Measurements from ENCODE around the gene PPM1F. TPM values are rescaled to one million over a fixed set of nuclear protein-coding genes. Genes with fewer than 3 reads are reported as not detected.
"Not testable (repeated sequence)": the region's sequence is repeated elsewhere in the genome, so short reads cannot be mapped to it uniquely, and the experiment has no call there.

PPM1F gene
- polyA plus RNA-seq, 5 donors: 37.2 to 61.4 (median 47.4) TPM

GRCh38 chr22:21922370-21923162, 30.1 kb downstream of the PPM1F start:
- DNase-seq: no peak

DNA sequence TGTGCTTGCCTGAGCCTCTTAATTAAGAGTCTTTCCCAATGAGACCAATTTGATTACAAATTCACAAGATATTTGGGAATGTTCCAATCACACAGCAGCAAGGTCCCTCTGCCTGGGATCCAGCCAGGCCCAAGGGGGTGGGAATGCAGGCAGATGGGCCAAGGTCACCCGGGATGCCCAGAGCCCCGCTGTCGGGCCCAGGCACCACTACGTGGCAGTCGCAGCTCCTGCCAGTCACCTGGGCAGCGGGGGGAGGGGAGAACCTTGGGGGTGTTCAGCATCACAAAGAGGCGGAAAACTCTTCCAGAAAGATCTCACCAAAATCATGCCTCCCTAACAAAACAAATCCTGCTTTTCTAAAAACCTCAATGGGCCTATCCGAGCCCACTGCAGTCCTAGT, 30.9 kb downstream of the PPM1F start:
- no peak for DNase-seq

- no peak for DNase-seq
Observed at GRCh38 chr22:21921184-21921721, 31.4 kb downstream of the PPM1F start.

DNA sequence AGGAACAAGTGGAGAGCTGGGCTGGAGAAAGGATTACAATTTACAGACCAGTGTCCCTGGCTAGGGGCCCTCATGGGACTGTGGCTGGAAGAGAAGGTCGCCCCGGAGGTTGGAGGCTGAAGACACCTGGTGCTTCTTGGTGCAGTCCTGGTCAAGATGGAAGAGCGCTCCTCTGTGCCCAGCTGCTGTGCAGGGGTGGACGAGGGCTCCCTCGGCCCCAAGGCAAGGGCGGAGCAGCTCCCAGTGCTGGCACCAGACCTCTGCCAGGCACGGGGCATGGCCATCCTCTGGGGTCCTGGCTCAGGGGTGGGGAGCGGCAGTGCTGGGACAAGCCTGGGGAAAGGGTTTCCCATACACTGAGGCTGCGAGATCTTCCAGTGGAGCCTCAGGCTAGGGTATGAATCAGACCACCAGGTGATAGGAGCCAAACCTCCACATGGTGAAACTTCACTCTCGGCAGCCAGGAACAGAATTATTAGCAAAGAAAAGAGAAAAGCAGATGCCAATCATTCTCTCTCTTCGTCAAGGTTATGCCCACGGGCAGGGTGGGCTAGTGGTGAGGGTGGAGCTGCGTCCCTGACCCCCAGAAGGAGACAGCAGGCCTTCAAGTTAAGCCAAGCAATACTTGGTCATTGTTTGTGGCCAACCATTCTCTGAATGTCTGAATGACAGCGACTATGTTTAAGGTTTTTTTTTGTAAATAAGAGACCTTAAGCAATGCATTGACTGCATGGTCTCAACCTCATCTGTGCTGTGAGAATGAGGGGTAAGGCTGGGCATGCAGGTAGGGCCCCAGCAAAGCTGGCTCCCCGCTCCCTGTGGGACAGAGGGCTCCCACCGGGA, 32.1 kb downstream of the PPM1F start:
- DNase-seq: no peak

DNA sequence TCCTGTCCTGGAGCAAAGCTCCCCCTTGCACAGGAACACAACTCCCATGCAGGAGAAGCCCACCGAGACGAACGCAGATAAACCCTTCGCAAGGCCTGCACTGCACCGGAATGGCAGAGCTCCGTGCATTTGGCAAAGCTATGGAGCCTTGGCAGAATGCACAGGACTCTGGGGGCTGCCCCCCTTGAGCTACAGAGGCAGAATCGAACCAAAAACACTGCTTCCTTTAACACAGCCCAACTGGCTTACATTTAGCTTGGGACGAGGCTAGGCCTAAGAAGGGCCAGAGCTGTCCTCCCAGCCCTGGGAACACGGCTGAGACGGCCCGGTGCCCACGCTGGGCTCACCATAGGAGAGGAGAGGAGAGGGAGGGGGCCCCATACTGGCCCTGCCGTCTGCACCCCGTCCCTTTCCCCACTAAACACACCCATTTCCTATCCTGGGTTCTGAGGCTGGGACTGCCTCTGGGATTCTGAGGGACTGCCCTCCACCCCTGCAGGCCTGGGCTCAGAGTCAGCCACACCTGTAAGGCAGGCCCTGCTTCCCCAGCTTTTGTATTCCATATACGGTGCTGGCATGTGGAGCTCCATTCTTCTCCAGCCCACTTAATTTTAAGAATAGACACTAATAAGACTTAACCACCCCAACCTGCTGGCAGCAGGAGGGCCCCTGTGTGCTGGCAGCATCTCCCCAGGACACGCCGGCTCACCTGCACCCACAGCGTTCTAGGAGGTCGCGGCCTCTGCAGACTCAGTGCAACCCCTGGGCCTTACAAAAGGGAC, 32.9 kb downstream of the PPM1F start:
- DNase-seq: no peak

DNA sequence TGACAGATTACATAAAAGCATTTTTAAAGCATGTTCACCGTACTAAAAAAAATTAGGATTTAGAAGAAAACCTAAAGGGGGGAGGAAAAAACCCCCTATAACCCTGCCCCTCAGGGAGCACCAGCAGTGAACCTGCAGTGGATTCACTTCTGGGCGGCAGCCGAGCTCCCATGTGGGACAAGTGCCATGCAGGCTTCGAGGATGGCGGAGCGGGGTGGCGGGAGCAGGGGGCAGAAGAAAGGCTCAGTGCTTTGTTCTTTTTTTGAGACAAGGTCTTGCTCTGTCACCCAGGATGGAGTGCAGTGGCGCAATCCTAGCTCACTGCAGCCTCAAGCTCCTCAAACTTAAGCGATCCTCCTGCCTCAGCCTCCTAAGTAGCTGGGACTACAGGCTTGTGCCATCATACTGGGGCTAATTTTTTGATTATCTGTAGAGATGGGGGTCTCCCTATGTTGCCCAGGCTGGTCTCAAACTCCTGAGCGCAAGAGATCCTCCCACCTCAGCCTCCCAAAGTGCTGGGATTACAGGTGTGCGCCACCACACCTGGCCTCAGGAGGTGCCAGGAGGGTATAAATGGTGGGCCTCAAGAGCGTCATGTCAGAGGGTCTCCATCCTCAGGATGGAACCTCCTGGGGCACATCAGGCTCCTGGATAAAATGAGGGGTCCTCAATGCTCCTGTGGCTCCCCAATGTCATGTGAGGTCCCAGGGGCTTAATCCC, 34.0 kb downstream of the PPM1F start:
- DNase-seq: no peak

- no peak for DNase-seq
Observed at GRCh38 chr22:21917959-21918261, 34.7 kb downstream of the PPM1F start.

GRCh38 chr22:21917181-21917958, 35.3 kb downstream of the PPM1F start:
- no peak for DNase-seq

GRCh38 chr22:21916309-21916918, 36.2 kb downstream of the PPM1F start:
- DNase-seq: no peak

- no peak for DNase-seq
Observed at GRCh38 chr22:21915624-21916308, 36.9 kb downstream of the PPM1F start.

DNA sequence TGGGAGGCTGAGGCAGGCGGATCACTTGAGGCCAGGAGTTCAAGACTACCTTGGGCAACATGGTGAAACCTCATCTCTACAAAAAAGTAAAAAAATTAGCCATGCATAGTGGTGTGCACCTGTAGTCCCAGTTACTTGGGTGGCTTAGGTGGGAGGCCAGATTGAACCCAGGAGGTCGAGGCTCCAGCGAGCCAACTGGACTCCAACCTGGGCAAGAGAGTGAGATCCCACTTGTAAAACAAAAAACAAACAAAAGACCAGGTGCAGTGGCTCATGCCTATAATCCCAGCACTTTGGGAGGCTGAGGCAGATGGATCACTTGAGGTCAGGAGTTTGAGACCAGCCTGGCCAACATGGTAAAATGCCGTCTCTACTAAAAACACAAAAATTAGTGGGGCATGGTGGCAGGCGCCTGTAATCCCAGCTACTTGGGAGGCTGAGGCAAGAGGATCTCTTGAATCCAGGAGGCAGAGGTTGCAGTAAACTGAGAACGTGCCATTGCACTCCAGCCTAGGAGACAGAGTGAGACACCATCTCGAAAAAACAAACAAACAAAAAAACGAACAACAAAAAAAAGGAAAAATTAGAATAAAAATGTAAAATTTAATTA, 38.5 kb downstream of the PPM1F start:
- not testable (repeated sequence) for DNase-seq

DNA sequence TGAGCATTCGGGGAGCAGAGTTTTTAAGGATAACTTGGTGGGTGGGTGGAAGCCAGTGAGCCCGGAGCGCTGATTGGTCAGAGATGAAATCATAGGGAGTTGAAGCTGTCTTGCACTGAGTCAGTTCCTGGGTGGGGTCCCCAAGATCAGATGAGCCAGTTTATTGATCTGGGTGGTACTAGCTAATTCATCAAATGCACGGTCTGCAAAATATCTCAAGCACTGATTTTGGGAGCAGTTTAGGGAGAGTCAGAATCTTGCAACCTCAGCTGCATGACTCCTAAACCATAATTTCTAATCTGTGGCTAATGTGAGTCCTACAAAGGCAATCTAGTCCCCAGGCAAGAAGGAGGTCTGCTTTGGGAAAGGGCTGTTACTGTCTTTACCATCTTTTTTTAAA, 42.3 kb downstream of the PPM1F start:
- DNase-seq: not testable (repeated sequence)

GRCh38 chr22:21909871-21910270, 42.8 kb downstream of the PPM1F start:
- DNase-seq: no peak

GRCh38 chr22:21907638-21908522, 44.8 kb downstream of the PPM1F start:
- DNase-seq: no peak

DNA sequence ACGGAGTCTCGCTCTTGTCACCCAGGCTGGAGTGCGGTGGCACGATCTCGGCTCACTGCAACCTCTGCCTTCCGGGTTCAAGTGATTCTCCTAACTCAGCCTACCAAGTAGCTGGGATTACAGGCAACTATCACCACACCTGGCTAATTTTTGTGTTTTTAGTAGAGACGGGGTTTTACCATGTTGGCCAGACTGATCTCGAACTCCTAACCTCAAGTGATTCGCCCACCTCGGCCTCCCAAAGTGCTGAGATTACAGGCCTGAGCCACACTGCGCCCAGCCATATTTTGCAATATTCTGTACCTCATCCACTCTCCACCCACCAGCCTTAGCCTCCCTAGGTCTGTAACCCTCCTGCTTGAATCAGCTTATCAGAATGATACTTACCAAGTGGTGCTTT, 47.4 kb downstream of the PPM1F start:
- not testable (repeated sequence) for DNase-seq

- no peak for DNase-seq
Observed at GRCh38 chr22:21904250-21904789, 48.3 kb downstream of the PPM1F start.

DNA sequence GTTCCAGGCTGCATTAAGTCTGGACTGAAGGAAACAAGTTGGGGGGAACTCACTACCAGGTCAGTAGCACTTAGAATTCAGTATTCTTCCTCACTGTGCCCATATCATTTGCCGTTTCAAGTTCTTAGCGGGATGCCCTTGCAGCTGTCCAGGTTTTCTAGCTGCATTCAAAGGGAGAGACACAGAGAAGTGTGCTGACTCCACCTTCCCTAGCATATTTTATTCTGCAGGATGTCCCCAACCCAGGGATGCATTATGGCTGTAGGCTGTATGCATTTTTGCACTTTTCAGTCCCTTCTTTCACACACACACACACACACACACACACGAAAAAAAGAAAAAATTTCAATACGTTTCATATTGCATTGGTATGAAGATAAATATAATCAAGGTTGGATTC, 49.4 kb downstream of the PPM1F start:
- DNase-seq: no peak
